MCF 10A (cell line): ENCODE data around the gene SLC7A9. TPM values are rescaled to one million over a fixed set of nuclear protein-coding genes. Genes with fewer than 3 reads are reported as not detected.

Source experiments
- BruUV-seq: library from RNA; stranded (reverse); fragments of 400-500 nt; replicated peaks from 2 replicates; lab custom pipeline; 2021; lab: Mats Ljungman, UMichigan
- CTCF ChIA-PET: fragments of 300-600 bp; sonication (Branson Sonifier 250); formaldehyde crosslinking; extraction: SDS; loops from one replicate; lab custom pipeline; 2021; ENCODE audit warnings: antibody characterized with exemption, inconsistent platforms; lab: Yijun Ruan, JAX
- POLR2A ChIA-PET: fragments of 300-600, 350-650 bp; sonication (Branson Sonifier 250); formaldehyde crosslinking; extraction: SDS; loops from one replicate; lab custom pipeline; 2020; ENCODE audit warnings: antibody characterized with exemption, inconsistent platforms; lab: Yijun Ruan, JAX
- DNase-seq: peaks from one replicate; pipeline ENCODE4 v3.0.0-alpha.2; 2018; ENCODE audit not compliant: unreplicated experiment
- H3K27ac Mint-ChIP-seq: one replicate; pipeline ENCODE4 v1.8.0; 2022; ENCODE audit warnings: mild to moderate bottlenecking, low read depth, mixed read lengths; ENCODE audit not compliant: unreplicated experiment
- H3K27me3 Mint-ChIP-seq: one replicate; pipeline ENCODE4 v1.8.0; 2022; ENCODE audit warnings: mixed read lengths; ENCODE audit not compliant: insufficient read depth, unreplicated experiment
- H3K36me3 Mint-ChIP-seq: one replicate; pipeline ENCODE4 v1.8.0; 2022; ENCODE audit warnings: mild to moderate bottlenecking, moderate library complexity, mixed read lengths; ENCODE audit not compliant: insufficient read depth, unreplicated experiment
- H3K4me1 Mint-ChIP-seq: one replicate; pipeline ENCODE4 v1.8.0; 2022; ENCODE audit warnings: mixed read lengths; ENCODE audit not compliant: insufficient read depth, unreplicated experiment
- H3K4me3 Mint-ChIP-seq: one replicate; pipeline ENCODE4 v1.8.0; 2022; ENCODE audit warnings: mild to moderate bottlenecking, moderate library complexity, mixed read lengths; ENCODE audit not compliant: unreplicated experiment
- H3K9me3 Mint-ChIP-seq: one replicate; pipeline ENCODE4 v1.8.0; 2022; ENCODE audit warnings: mixed read lengths; ENCODE audit not compliant: unreplicated experiment
- CTCF ChIP-seq: fragments of 200-600 bp; IDR thresholded peaks from one replicate; pipeline ENCODE4 v1.8.0; 2022; ENCODE audit warnings: antibody characterized with exemption, mild to moderate bottlenecking; ENCODE audit not compliant: unreplicated experiment
- intact Hi-C: fragments of 100-400 bp; cut with micrococcal nuclease; formaldehyde crosslinking; loops from 2 replicates; pipeline ENCODE4 v1.14.1; 2022
- total RNA-seq: library from RNA; stranded (reverse); gene quantifications from 2 replicates; pipeline ENCODE4 v1.2.3, GENCODE V29; 2022

SLC7A9 gene
- total RNA-seq, 1 experiment from 2014 or later = not detected

GRCh38 chr19:32828139-32828538, 41.4 kb downstream of the SLC7A9 start:
- TF ChIP-seq CTCF = no peak
- CTCF ChIA-PET = interaction anchor here (0.6 kb wide), 1 partner anchor 498 kb away, joined by 5 read pairs; no protein-coding TSS in a partner anchor
- no peak for DNase-seq
- intact Hi-C loops = no loop called here
- H3K9me3 Mint-ChIP-seq = no peaks in the 10 kb centered on the region
- no peak overlapping the region for H3K4me3 Mint-ChIP-seq
- POLR2A ChIA-PET = no interaction called here
- H3K27me3 Mint-ChIP-seq = peaks cover 8% of the 10 kb centered on the region
- no TSS peak for BruUV-seq
- H3K36me3 Mint-ChIP-seq = no peaks in the 10 kb centered on the region
- H3K27ac Mint-ChIP-seq = no peak overlapping the region
- no peaks in the 10 kb centered on the region for H3K4me1 Mint-ChIP-seq

GRCh38 chr19:32824916-32825608, 44.5 kb downstream of the SLC7A9 start:
- TF ChIP-seq CTCF = no peak
- intact Hi-C loops = no loop called here
- no peaks in the 10 kb centered on the region for H3K9me3 Mint-ChIP-seq
- no TSS peak for BruUV-seq
- CTCF ChIA-PET = no interaction called here
- peaks cover 9% of the 10 kb centered on the region for H3K27me3 Mint-ChIP-seq
- no peak overlapping the region for H3K27ac Mint-ChIP-seq
- H3K4me3 Mint-ChIP-seq = no peak overlapping the region
- POLR2A ChIA-PET = no interaction called here
- no peaks in the 10 kb centered on the region for H3K4me1 Mint-ChIP-seq
- H3K36me3 Mint-ChIP-seq = no peaks in the 10 kb centered on the region
- DNase-seq = no peak

- TF ChIP-seq CTCF = no peak
- Mint-ChIP-seq H3K36me3 (no peaks in the 10 kb centered on the region), H3K27ac (no peak overlapping the region), H3K9me3 (no peaks in the 10 kb centered on the region), H3K4me1 (no peaks in the 10 kb centered on the region), H3K4me3 (no peak overlapping the region), H3K27me3 (peaks cover 17% of the 10 kb centered on the region)
- DNase-seq = no peak
- ChIA-PET POLR2A (no interaction called here), CTCF (interaction anchor here (0.6 to 0.7 kb wide), 2 partner anchors 174 to 1398 kb away, joined by 3 to 4 read pairs; no protein-coding TSS in a partner anchor)
- no TSS peak for BruUV-seq
- intact Hi-C loops = no loop called here
Observed at GRCh38 chr19:32824191-32824751, 45.3 kb downstream of the SLC7A9 start.

- intact Hi-C loops = no loop called here
- POLR2A ChIA-PET = no interaction called here
- no peak for TF ChIP-seq CTCF
- Mint-ChIP-seq H3K27me3 (peaks cover 17% of the 10 kb centered on the region), H3K4me1 (no peaks in the 10 kb centered on the region), H3K4me3 (no peak overlapping the region), H3K27ac (no peak overlapping the region), H3K36me3 (no peaks in the 10 kb centered on the region), H3K9me3 (no peaks in the 10 kb centered on the region)
- CTCF ChIA-PET = interaction anchor here (0.7 kb wide), 1 partner anchor 1397 kb away, joined by 4 read pairs; no protein-coding TSS in a partner anchor
- no peak for DNase-seq
- no TSS peak for BruUV-seq
Observed at GRCh38 chr19:32823747-32824102, 45.8 kb downstream of the SLC7A9 start.
